ENCODE results near the gene SAYSD1. TPM values are rescaled to one million over a fixed set of nuclear protein-coding genes. Genes with fewer than 3 reads are reported as not detected.

SAYSD1 gene
- total and polyA plus RNA-seq, 9 of the 15 experiments (the other 6 are each of a cell fraction or from before 2014, with no cell fraction given) = 3.5 to 19.1 (median 12.4) TPM

- Histone ChIP-seq H3K36me3 (ENCODE audit: control insufficient read depth, insufficient read depth, low read length) (no peaks in the 10 kb centered on the region), H3K27ac (ENCODE audit: extremely low read depth, low read depth, low read length) (no peak overlapping the region), H2AFZ (ENCODE audit: low read depth, low read length) (no peak overlapping the region), H3K27me3 (ENCODE audit: control insufficient read depth in 2 of 2, insufficient read depth in 2 of 2, low read length in 2 of 2) (peaks cover 37 to 88% of the 10 kb centered on the region in 2 experiments), H3K79me2 (ENCODE audit: control insufficient read depth, insufficient read depth, low read length) (no peaks in the 10 kb centered on the region), H3K4me3 (no peak overlapping the region), H3K9ac (ENCODE audit: insufficient read depth in 1 of 2, low read depth in 2 of 2, low read length in 2 of 2) (no peak overlapping the region), H3K4me2 (ENCODE audit: insufficient read depth, low read length) (no peak overlapping the region), H3K9me3 (replicated peaks; ENCODE audit: control insufficient read depth, insufficient read depth, low read depth, low read length) (no peaks in the 10 kb centered on the region), H4K20me1 (replicated peaks; ENCODE audit: control insufficient read depth, insufficient read depth, low read length) (peaks cover 16% of the 10 kb centered on the region), H3K9me1 (ENCODE audit: control insufficient read depth, insufficient read depth, low read length) (no peaks in the 10 kb centered on the region), H3K4me1 (replicated peaks in 1 of 2; ENCODE audit: control insufficient read depth in 2 of 2, insufficient read depth in 2 of 2, low read length in 2 of 2) (no peaks in the 10 kb centered on the region; a peak in 1 of 5 replicates)
- WGBS (ENCODE audit: insufficient coverage, low coverage, missing lambda C conversion rate) = 2% methylated on average over 6 of the region's 6 CpGs
- ATAC-seq (no peak), DNase-seq (ENCODE audit: extremely low read depth in 1 of 4, low spot score in 3 of 4) (no peak), FAIRE-seq (no peak)
- in situ Hi-C loops (cut with MboI) = no loop called here
- ChIA-PET POLR2A (interaction anchor here (1.2 kb wide), 1 partner anchor 12 kb away, joined by 3 read pairs; no protein-coding TSS in a partner anchor), CTCF (ENCODE audit: low intra/inter-chr PET ratio) (no interaction called here)
- TF ChIP-seq ZNF431 (CRISPR knock-in tag; IDR thresholded peaks at IDR 0.05) = no peak
- TF ChIP-seq MTA3 (IDR thresholded peaks at IDR 0.05; ENCODE audit: borderline replicate concordance) = no peak
- no peak for TF ChIP-seq HCFC1 (IDR thresholded peaks at IDR 0.05; ENCODE audit: low read depth, low read length)
- TF ChIP-seq CEBPB (tag; IDR thresholded peaks at IDR 0.05) = no peak
- TF ChIP-seq TAF15 (IDR thresholded peaks at IDR 0.05; ENCODE audit: low read depth, low read length) = no peak
- TF ChIP-seq ESRRB (CRISPR knock-in tag; IDR thresholded peaks at IDR 0.05; ENCODE audit: borderline replicate concordance) = no peak
- TF ChIP-seq GABPB2 (CRISPR knock-in tag; conservative IDR thresholded peaks at IDR 0.05) = no peak
- TF ChIP-seq PYGO2 (tag; IDR thresholded peaks at IDR 0.05) = no peak
- intact Hi-C loops (cut with micrococcal nuclease) = loop anchor here (5.0 kb wide), 1 partner anchor 216 kb away; no protein-coding TSS in a partner anchor
- no TSS peak for BruUV-seq (replicated peaks)
These were observed 28.3 kb downstream of the SAYSD1 start for GRCh38 chr6:39086711-39087110.
